Sciatic nerve (tissue), 2 donors: ENCODE results near the gene DPY19L1. TPM values are rescaled to one million over a fixed set of nuclear protein-coding genes. Genes with fewer than 3 reads are reported as not detected.
"Not testable (repeated sequence)": the region's sequence is repeated elsewhere in the genome, so short reads cannot be mapped to it uniquely, and the experiment has no call there.

Experiments used
- ATAC-seq: fragments of 200-7000 bp; cut with Tn5 transposase; one replicate; pipeline ENCODE4 v1.9.1; 2020; ENCODE audit warnings: mild to moderate bottlenecking, moderate library complexity
- DNase-seq: peaks from one replicate; pipeline ENCODE4 v3.0.0-alpha.2; 2020; ENCODE audit warnings: low spot score
- intact Hi-C: fragments of 100-400 bp; cut with DNase I; formaldehyde crosslinking; loops from one replicate; pipeline ENCODE4 v1.14.2; 2022
- total RNA-seq: library from RNA; stranded (reverse); fragmentation: NEBNext Ultra II Directional; extraction: Animal tissue kit (Norgen Biotek cat#: 25700); gene quantifications from one replicate; pipeline ENCODE4 v1.2.1, GENCODE V29; 2021
- donor health status: DM: no; HTN: no; CAD: no.
- donor health status: DM: no; HTN: no; CAD: no.

DPY19L1 gene
- total RNA-seq, 1 donor from 2014 or later = 29.9 TPM

GRCh38 chr7:35003177-35003650 lies 34.1 kb downstream of the DPY19L1 start:
- DNase-seq, intact Hi-C loops, ATAC-seq: not testable (repeated sequence)

GRCh38 chr7:34998335-34998734 lies 39.0 kb downstream of the DPY19L1 start:
- DNase-seq, intact Hi-C loops, ATAC-seq: not testable (repeated sequence)

- peak; percentile 51 for ATAC-seq
- DNase-seq, intact Hi-C loops: not testable (repeated sequence)
Observed at GRCh38 chr7:34996423-34997090, 40.7 kb downstream of the DPY19L1 start.

GRCh38 chr7:34995757-34996156 lies 41.5 kb downstream of the DPY19L1 start:
- DNase-seq (no peak), ATAC-seq (no peak)
- intact Hi-C loops = no loop called here

GRCh38 chr7:34991938-34992840 lies 45.1 kb downstream of the DPY19L1 start:
- intact Hi-C loops = no loop called here
- ATAC-seq = no peak
- DNase-seq = no peak

- DNase-seq, intact Hi-C loops, ATAC-seq: not testable (repeated sequence)
Observed at GRCh38 chr7:34988442-34989125, 48.7 kb downstream of the DPY19L1 start.

GRCh38 chr7:34985155-34985554 lies 52.1 kb downstream of the DPY19L1 start:
- intact Hi-C loops, ATAC-seq, DNase-seq: not testable (repeated sequence)

- ATAC-seq, intact Hi-C loops, DNase-seq: not testable (repeated sequence)
Observed at GRCh38 chr7:34984140-34984539, 53.1 kb downstream of the DPY19L1 start.

GRCh38 chr7:34982371-34983019 lies 54.8 kb downstream of the DPY19L1 start:
- no peak for DNase-seq
- ATAC-seq = no peak
- intact Hi-C loops = no loop called here

- intact Hi-C loops, DNase-seq, ATAC-seq: not testable (repeated sequence)
Observed at GRCh38 chr7:34979124-34979523, 58.2 kb downstream of the DPY19L1 start.

- no peak for ATAC-seq
- intact Hi-C loops = no loop called here
- no peak for DNase-seq
Observed at GRCh38 chr7:34973400-34973760, 63.9 kb downstream of the DPY19L1 start.

- ATAC-seq, intact Hi-C loops: not testable (repeated sequence)
Observed at GRCh38 chr7:34972739-34973399, 64.4 kb downstream of the DPY19L1 start.

GRCh38 chr7:34967818-34968217 lies 69.5 kb downstream of the DPY19L1 start:
- DNase-seq, ATAC-seq, intact Hi-C loops: not testable (repeated sequence)

More at GRCh38 chr7:34972739-34973399, 64.4 kb downstream of the DPY19L1 start:
- not testable (repeated sequence) for DNase-seq

- DNase-seq, ATAC-seq, intact Hi-C loops: not testable (repeated sequence)
Observed at GRCh38 chr7:34966504-34966903, 70.8 kb downstream of the DPY19L1 start.

GRCh38 chr7:34958021-34958420 lies 79.3 kb downstream of the DPY19L1 start:
- intact Hi-C loops = no loop called here
- ATAC-seq = no peak

GRCh38 chr7:34952822-34953221 lies 84.5 kb downstream of the DPY19L1 start:
- ATAC-seq (no peak), DNase-seq (no peak)
- intact Hi-C loops = no loop called here

More at GRCh38 chr7:34958021-34958420, 79.3 kb downstream of the DPY19L1 start:
- no peak for DNase-seq

- no peak for ATAC-seq
- no peak for DNase-seq
- intact Hi-C loops = no loop called here
Observed at GRCh38 chr7:34949361-34949760, 87.9 kb downstream of the DPY19L1 start.

- DNase-seq, intact Hi-C loops, ATAC-seq: not testable (repeated sequence)
Observed at GRCh38 chr7:34947427-34947826, 89.9 kb downstream of the DPY19L1 start.
